Dermis blood vessel endothelial cell (primary cell): ENCODE results near the gene ARL14EP. TPM values are rescaled to one million over a fixed set of nuclear protein-coding genes. Genes with fewer than 3 reads are reported as not detected.

Experiments used
- total RNA-seq: library from RNA; depleted of rRNA; stranded (reverse); fragments of >200 nt; gene quantifications from 2 replicates; pipeline ENCODE4 v1.2.3, GENCODE V29; 2014

ARL14EP gene
- total RNA-seq, 1 donor from 2014 or later = 22.0 TPM

Other genes starting within 250 kb of the ARL14EP start
- gene FSHB, start 92.1 kb upstream of the ARL14EP start, total RNA-seq = not detected in 2 replicates